ENCODE results near the gene WDR18. TPM values are rescaled to one million over a fixed set of nuclear protein-coding genes. Genes with fewer than 3 reads are reported as not detected.
A peak's percentile ranks its signal among the peaks of the same experiment; 100 is the strongest.

WDR18 gene
- total and polyA plus RNA-seq, 7 donors: 14.3 to 65.8 (median 30.7) TPM

GRCh38 chr19:1000095-1000494 lies 15.9 kb downstream of the WDR18 start, which contains the start of gene GRIN3B:
Gene GRIN3B (plus strand): TSS chr19:1000419. CDS start chr19:1000438, 19 bp downstream.
- no peaks in the 10 kb centered on the region for H3K36me3 ChIP-seq
- TF ChIP-seq POLR2A (IDR thresholded peaks at IDR 0.05) (no peak), POLR2AphosphoS5 (IDR thresholded peaks at IDR 0.05) (no peak), EP300 (IDR thresholded peaks at IDR 0.05) (no peak), CTCF (IDR thresholded peaks at IDR 0.05) (peak in 2 of 4 experiments; percentile 24 to 26)
- H3K4me1 ChIP-seq: peaks cover 0 to 33% (median 25%) of the 10 kb centered on the region in 4 donors
- intact Hi-C loops (cut with DNase I): no loop called here
- H3K4me3 ChIP-seq: peak within 1 kb of the TSS in 2 of 4 donors; percentile 24 to 25
- DNase-seq: no peak
- H3K27me3 ChIP-seq: peaks cover 40 to 85% (median 74%) of the 10 kb centered on the region in 3 donors
- WGBS, 2 donors: 1% methylated on average over 43 of the region's 43 CpGs
- H3K9me3 ChIP-seq: no peaks in the 10 kb centered on the region
- no peak within 1 kb of the TSS for H3K27ac ChIP-seq

GRCh38 chr19:1000591-1001537 lies 16.7 kb downstream of the WDR18 start:
- Histone ChIP-seq H3K27me3 (peaks cover 40 to 78% (median 70%) of the 10 kb centered on the region in 3 donors), H3K4me3 (peak overlapping the region in 1 of 4 donors; percentile 10), H3K27ac (no peak overlapping the region), H3K9me3 (no peaks in the 10 kb centered on the region), H3K36me3 (no peaks in the 10 kb centered on the region), H3K4me1 (peaks cover 0 to 29% (median 24%) of the 10 kb centered on the region in 4 donors)
- 4 to 6% methylated on average over 73 of the region's 73 CpGs for WGBS, 2 donors
- TF ChIP-seq POLR2A (IDR thresholded peaks at IDR 0.05): no peak
- TF ChIP-seq POLR2AphosphoS5 (IDR thresholded peaks at IDR 0.05): no peak
- TF ChIP-seq CTCF (IDR thresholded peaks at IDR 0.05): no peak
- TF ChIP-seq EP300 (IDR thresholded peaks at IDR 0.05): no peak
- intact Hi-C loops (cut with DNase I): no loop called here
- DNase-seq: no peak

- intact Hi-C loops (cut with DNase I): no loop called here
- DNase-seq: no peak
- Histone ChIP-seq H3K27me3 (peaks cover 32 to 70% (median 63%) of the 10 kb centered on the region in 3 donors), H3K36me3 (no peaks in the 10 kb centered on the region), H3K9me3 (no peaks in the 10 kb centered on the region), H3K4me3 (no peak overlapping the region), H3K27ac (no peak overlapping the region), H3K4me1 (peaks cover 0 to 21% (median 16%) of the 10 kb centered on the region in 4 donors)
- WGBS, 2 donors: 4 to 10% methylated on average over 20 of the region's 20 CpGs
- no peak for TF ChIP-seq EP300 (IDR thresholded peaks at IDR 0.05)
- no peak for TF ChIP-seq POLR2AphosphoS5 (IDR thresholded peaks at IDR 0.05)
- TF ChIP-seq CTCF (IDR thresholded peaks at IDR 0.05): peak; percentile 76 to 94 (median 80)
Measured at GRCh38 chr19:1001538-1002166, 17.5 kb downstream of the WDR18 start.

GRCh38 chr19:1002600-1002999 lies 18.5 kb downstream of the WDR18 start:
- no peak overlapping the region for H3K27ac ChIP-seq
- H3K36me3 ChIP-seq: no peaks in the 10 kb centered on the region
- H3K9me3 ChIP-seq: no peaks in the 10 kb centered on the region
- TF ChIP-seq CTCF (IDR thresholded peaks at IDR 0.05) (no peak), POLR2AphosphoS5 (IDR thresholded peaks at IDR 0.05) (no peak), EP300 (IDR thresholded peaks at IDR 0.05) (no peak), POLR2A (IDR thresholded peaks at IDR 0.05) (no peak)
- H3K27me3 ChIP-seq: peaks cover 25 to 60% (median 53%) of the 10 kb centered on the region in 3 donors
- DNase-seq: no peak
- H3K4me1 ChIP-seq: peaks cover 0 to 20% (median 16%) of the 10 kb centered on the region in 4 donors
- no peak overlapping the region for H3K4me3 ChIP-seq
- intact Hi-C loops (cut with DNase I): no loop called here
- 62 to 79% methylated on average over 4 of the region's 4 CpGs for WGBS, 2 donors
